Measurements from ENCODE around the gene VPS39.

VPS39 gene

DNA sequence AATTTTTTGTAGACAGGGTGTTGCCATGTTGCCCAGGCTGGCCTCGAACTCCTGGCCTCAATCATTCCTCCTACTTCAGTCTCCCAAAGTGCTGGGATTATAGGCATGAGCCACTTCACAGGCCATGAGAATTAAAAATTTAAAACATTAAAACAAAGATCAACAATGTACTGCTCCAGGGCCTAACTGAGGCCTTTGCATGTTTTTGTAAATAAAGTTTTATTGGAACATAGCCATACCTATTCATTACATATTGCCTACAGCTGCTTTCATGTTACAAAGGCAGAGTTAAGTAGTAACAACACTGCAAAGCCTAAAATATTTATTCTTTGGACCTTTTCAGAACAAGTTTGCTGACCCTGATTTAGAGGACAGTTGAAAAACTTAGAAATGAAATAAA is 9.6 kb downstream of the VPS39 start:
- DNase-seq (ENCODE audit: low read depth, low spot score): no peak

DNA sequence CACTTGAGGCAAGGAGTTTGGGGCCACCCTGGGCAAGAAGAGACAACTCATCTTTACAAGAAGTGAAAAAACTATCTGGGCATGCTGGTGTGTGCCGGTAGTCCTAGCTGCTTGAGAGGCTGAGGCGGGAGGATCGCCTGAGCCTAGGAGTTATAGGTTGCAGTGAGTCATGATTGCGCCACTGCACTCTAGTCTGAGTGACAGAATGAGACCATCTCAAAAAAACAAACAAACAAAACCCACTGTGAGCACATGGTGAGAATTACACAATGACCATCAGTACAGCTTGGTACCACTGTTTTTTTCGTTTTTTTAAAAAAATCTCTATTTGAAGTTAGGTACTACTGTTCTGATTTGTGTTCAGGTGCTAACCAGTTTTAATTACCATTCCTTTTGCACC is 13.6 kb downstream of the VPS39 start:
- no peak for DNase-seq (ENCODE audit: low read depth, low spot score)

DNA sequence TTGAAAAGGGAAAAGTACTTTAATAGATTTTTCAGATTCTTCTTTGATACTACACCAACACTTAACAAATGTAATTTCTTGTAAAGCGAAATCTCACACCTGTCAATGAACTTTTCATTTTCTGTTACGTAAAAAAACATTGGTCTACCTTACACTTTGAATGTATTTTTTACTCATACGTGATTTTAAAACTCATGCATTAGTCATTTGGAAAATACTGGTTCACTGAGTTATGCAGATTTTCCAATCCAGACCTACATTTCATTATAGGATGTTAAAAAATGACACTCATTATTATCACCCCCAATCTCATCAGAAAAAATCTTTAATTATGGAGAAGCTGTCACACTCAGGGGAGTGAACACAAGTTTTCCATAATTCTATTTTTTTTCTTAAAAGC is 14.7 kb downstream of the VPS39 start:
- DNase-seq (ENCODE audit: low read depth, low spot score): no peak

DNA sequence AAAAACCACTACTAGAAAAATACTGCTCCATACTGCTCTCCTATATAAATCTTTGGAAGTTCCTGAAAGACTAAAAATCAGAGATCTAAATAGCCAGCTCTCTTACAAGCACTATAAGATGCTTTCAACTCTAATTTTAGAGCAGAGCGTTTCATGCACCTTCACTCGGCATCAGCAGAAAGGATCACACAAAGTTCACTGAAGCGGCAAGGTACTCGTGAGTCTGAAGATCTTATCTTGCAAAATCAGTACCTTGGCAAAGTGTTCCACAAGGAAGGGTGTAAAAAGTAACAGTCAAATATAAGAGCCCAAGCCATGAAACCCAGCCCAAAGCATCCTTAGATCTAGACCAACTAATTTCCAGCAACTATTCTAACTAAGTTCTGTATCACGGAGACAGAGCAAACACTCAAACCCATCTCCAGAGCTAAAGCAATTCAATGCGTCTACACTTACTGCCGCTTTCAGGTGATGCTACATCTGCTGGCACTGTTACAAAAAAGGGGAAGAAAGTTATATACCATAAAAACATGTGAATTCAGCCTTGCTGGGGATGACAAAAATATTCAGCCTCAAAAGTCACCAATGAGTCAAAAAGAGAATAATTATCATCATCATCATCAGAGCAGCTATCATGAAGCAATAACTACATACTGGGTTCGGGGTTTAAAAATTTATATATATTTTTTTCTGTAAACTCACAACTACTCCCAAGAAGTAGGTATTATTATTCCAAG is 16.3 kb downstream of the VPS39 start:
- no peak for DNase-seq (ENCODE audit: low read depth, low spot score)

DNA sequence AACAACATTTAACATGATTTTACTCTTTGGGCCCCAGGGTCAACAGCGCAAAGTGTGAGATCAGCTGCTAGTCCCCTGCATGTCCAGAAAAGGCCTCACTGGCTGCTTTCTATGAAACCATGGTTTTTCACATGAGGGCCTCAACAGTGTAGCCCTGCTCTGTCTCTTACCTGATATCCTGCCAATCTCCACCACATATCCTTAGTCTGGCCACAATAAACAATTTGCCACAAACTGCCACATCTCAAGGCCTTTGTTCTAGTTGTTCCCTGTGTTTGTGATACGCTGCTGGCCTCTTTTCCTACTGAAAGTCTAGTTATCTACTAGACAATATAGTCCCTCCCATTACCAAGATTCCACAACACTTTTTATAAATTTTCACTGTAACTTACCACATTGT is 17.7 kb downstream of the VPS39 start:
- no peak for DNase-seq (ENCODE audit: low read depth, low spot score)

DNA sequence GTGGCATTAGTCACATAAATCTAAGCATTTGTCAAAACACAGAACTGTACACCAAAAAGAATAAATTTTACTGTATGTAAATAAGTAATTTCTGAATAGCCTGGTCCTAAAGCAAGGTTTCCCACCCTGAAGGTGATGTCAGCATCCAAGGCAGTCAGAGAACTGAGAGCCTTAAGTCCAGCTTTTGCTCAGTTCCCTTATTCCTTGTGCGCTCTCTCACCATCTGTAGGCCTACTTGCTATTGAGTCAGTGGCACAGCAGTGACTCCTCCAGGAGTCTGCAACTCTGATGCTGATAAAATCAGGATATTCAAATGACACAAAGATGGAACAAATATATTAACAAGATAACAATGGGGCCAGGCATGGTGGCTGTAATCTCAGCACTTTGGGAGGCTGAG is 22.3 kb downstream of the VPS39 start:
- DNase-seq (ENCODE audit: low read depth, low spot score): no peak

DNA sequence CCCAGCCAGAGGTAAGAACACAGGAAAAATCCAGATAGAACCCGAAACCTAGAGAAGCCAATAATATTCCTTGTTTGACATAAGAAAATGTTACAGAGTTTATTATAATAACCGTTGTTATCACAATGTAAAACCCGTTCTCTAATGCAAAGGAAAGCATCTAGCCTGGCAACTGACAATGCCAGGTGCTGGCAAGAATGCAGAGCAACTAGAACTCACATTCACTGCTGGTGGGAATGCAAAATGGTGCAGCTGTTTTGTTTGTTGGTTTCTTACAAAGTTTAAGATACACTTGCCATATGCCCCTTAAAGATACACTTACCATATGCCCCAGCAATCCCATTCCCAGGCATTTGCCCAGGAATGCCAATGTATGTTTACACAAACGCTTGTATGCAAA is 23.4 kb downstream of the VPS39 start:
- DNase-seq (ENCODE audit: low read depth, low spot score): no peak

DNA sequence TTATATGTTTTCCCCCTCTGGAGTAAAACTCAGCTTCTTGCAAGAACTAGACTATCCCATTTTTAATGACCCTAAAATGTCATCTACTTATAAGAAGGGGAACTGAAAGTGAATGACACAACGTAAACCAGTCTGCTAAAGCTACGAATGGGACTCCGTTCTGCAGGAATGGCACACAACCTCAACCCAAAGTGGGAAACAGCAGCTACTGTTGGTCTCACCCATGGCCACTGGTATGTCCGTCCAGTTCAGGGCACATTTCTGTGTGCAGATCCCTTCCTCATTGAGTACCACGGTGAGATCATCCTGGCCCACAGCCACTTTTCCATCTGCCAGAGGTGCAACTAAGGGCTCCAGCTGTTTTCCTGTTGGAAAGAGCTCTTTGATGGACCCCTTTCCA is 23.8 kb downstream of the VPS39 start:
- DNase-seq (ENCODE audit: low read depth, low spot score): no peak

DNA sequence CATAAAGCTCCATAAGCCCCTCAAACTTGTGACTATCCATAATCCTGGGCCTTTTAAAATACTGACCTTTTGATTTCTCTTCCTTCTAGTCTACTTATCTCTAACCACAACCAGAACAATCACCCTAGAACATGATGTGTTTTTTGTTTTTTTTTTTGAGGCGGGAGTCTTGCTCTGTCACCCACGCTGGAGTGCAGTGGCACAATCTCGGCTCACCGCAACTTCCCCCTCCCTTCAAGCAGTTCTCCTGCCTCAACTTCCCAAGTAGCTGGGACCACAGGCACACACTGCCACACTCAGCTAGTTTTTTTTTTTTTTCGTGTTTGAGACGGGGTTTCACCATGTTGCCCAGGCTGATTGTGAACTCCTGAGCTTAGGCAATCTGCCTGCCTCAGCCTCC is 25.1 kb downstream of the VPS39 start:
- no peak for DNase-seq (ENCODE audit: low read depth, low spot score)

DNA sequence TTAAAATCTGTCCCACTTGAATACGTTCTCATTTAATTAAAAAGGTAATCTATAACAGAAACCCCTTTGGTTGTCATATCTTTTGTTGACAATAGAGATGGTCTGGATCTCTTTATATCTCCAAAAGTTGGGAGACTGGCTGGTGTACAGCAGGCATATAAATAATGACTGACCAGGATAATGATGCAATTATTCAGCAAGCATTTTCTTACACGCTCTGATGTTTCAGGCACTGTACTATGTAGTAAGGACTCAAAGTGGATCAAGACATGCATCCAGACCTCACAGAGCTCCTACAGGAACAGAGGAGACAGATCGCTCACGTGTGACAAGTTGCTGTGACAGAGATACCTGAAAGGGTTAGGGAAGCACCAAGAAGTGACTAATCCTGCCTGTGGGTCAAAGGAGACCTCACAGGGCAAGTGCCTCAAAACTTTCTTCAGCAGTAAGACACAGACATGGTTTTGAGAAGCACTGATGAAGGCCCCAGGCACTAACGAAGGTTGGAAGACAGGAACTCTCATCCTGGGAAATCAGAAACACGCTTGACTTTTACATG is 25.7 kb downstream of the VPS39 start:
- DNase-seq (ENCODE audit: low read depth, low spot score): no peak

DNA sequence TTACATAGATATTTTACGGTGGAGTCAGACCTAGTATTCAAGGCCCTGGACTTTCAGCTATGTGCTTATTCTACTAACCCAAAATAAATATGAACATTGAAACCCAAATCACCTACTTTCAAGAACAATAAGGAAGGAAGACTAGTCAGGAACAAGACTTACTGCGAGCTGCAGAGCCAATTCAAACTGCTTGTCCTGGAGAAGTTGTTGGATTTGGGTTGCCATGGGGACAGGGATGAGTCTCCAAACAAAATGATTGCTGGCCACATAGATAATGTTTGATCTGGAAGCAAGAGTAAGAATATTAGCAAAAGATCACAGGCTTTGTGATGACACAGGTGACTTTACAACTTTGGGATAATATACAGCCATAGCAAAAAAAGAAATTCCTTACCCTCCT is 30.0 kb downstream of the VPS39 start:
- DNase-seq (ENCODE audit: low read depth, low spot score): no peak

DNA sequence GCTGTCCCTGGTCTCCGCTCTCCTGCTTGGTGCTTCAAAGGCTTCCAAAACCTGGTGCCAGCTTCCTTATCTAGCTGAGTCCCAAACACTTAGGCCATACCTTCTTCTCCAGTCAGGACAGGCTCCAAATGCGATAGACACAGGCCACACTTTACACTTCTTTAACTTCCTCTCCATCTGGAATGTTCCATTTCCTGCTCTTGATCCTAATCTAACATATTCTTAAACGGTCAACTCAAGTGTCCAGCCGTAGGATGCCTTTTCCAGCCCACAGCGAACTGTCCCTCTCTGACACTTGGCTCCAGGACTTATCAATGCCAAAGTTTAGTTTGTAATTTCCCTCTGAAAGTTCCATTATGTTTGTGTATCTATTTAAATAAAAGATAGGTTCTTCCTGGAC is 32.4 kb downstream of the VPS39 start:
- DNase-seq (ENCODE audit: low read depth, low spot score): no peak

DNA sequence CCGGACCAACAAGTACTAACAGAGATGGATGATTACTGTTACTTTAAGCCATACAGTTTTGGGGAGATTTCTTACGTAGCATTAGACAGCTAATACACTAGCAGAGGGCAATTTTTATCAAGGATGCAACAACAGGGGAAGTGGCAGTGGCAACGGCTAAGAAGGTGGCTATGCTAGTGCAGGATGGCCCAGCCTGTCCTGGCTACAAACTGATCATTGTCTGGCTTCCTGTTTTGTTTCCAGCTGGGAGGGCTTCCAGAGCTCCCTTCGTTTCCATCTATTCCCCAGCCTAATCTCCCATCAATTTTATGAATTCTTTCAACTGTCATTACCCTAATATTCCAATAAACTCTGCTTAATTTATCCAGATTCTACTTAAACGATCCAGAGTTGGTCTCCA is 35.6 kb downstream of the VPS39 start:
- no peak for DNase-seq (ENCODE audit: low read depth, low spot score)

DNA sequence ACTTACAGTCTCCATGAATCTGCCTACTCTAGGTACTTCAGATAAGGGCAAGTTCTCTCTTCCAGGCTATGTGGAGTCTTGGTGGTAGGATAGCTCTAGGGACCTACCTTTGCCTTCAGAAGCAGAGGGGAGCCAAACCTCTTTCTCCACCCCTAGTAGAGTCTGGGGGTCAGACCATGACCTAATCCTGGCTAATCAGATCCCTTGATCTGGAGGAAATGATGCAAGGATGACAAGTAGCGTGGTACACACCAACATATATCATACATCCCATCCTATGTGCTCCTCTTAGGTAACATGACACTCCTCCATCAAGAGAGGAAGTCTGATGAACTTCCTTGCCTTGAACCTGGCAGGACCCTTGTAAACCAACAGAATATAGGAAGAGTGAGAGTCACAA is 36.3 kb downstream of the VPS39 start:
- DNase-seq (ENCODE audit: low read depth, low spot score): no peak

DNA sequence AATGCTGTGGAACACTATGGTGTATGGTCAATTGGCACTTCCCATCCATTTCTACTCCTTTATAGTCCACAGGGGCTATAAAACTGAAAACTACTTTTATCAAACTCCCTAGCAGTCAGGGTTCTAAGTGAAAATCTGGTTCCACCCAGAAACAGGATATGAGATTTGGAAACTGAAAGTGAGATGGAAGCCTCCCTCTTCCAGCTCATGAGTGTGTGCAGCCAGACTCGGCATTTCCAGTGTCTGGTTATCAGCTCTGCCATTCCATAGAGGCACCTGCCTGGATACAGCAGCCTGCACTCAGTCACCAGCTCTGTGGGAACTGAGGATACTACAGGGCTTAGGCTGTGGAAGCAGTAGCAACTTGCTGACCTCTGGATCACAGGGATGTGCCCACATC is 37.0 kb downstream of the VPS39 start:
- no peak for DNase-seq (ENCODE audit: low read depth, low spot score)

DNA sequence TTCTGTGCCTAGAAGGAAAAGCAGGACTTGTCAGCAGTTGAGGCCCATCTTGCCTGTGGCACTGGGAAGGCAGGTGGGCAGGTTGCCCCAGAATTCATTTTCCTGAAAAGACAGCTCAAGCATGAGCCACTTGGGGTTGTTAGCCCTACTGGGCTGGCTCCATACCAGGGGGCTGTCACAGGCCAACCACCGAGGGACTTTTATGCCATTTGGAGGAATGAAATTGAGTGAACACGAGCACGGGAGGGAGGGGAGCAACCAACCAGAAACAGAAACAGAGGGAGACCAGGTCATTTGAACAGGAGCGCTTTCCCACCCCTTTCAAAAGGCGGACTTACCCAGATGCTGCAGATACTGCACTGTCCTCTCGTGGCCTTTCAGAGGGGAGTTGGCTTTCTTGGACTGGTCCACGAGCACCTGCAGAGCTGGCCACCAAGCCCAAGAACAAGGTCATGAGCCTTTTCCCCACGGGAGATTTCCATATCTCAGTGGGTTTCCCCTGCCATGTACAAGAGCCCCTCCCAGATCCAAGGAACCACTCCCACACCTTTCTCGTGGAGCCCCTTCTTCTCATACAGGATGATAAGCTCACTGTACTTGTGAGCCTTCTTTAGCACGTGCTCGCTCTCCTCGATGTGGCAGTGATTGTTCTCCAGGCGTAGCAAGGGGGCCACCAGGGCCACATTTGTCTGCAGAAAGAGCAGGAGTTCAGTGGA is 41.7 kb downstream of the VPS39 start:
- DNase-seq (ENCODE audit: low read depth, low spot score): no peak

DNA sequence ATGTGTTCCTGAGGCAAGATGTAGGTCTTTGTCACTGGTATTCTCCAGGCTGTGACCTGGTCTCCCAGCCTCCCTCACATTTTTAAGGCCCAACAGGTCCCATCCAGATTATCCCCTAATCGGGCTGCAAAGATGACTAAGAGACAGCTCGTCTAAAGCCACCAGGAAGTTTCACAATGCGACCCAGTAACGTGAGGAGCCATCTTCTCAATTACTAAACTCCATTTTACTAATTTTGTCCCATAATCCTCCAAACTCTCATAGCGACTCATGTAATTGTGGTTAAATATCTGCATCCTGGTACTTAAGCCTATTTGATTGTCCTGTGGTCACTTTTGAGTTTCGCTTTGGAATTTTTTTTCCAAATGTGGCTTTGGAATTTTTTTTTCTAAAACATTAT is 43.0 kb downstream of the VPS39 start:
- DNase-seq (ENCODE audit: low read depth, low spot score): no peak

DNA sequence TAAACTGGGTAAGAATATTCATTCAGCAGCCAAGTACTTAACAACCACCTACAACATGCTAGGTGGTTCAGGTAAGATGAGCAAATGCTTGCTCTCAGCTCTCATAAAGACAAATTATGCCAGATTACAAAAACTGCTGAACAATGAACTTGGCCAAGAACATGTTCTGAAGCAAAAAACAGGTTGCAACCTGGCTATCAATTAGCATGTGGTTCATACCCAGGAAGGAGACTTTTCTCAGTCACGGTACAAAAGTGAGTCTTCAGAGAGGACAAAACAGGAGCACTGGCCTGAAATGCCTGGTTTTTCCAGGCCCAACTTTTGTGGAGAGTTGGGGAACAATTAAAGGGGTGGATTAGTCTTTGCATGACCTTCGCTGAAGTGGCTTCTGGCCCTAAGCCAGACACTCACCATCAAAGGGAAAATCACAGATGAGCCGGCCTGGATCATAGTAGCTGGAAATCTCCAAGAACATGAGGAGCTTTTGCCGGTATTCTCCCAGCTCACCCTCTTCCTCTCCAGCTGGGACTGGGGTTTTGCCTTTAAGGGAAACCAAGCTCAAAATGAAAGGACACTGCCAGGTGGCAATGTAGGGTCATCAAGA is 44.1 kb downstream of the VPS39 start:
- no peak for DNase-seq (ENCODE audit: low read depth, low spot score)

DNA sequence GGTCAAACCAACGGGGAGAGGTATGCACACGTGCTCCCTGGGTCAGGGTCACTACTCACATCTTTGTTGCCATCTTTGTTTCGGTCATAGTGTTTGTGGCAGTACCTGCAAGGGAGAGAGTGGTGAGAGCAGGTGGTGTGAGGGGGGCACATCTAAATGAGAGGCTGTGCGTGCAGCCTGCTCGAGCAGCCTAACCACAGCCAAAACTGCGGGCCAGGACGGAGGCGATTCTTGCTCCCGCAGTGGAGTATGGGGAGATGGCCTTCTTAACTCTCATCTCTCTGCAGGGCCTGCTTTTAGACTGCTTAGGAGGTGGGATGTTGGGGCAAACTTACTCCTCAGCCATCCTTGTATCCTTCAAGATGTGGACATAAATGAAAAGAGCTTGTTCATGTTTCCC is 44.8 kb downstream of the VPS39 start:
- no peak for DNase-seq (ENCODE audit: low read depth, low spot score)

DNA sequence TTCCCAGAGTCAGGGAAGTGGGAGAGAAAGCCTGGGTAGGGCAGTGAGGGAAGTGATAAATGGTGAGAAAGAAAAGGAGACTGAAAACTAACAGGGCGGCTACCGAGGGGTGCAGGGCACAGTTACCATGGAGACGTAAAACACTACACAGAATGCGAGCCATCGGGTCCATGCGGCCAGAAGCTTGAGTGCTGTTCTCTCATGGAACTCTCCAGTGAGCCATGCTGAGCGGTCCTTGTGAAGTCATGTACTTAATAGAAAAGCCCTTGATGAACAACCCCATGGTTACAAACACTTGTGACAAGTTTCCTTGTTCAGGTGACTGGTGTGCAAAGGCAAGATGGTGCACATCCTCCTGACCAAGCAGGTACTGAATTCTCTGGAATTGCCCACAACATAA is 48.0 kb downstream of the VPS39 start:
- no peak for DNase-seq (ENCODE audit: low read depth, low spot score)

DNA sequence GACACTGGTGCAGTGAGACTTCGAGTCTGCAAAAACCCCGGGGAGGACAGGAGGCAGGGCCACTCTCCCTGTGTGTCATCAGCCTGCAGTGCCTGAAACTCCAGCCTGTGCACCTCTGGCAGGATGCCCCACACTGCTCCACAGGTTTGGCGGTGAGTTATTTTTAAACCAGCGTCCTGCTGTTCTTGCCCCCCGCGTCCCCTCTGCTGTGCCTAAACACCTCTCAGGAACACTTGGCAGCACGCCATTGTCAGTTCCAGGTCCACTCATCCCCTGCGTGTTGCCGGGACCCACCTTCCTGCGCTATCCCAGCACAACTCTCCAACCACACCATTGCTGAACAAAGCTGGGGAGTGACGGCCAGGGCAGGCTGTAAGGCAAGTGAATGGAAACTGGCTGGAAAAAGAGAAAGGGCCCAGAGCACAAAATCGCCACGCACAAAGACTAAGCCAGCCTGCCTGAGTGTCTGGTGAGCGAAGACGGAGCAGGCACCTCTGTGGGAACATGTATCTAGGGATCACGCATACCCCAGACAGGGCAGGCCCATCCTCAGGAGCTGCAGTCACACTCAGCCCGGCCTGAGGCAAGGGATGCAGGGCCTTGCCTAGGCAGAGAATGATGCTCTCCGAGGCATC is 48.6 kb downstream of the VPS39 start:
- no peak for DNase-seq (ENCODE audit: low read depth, low spot score)

DNA sequence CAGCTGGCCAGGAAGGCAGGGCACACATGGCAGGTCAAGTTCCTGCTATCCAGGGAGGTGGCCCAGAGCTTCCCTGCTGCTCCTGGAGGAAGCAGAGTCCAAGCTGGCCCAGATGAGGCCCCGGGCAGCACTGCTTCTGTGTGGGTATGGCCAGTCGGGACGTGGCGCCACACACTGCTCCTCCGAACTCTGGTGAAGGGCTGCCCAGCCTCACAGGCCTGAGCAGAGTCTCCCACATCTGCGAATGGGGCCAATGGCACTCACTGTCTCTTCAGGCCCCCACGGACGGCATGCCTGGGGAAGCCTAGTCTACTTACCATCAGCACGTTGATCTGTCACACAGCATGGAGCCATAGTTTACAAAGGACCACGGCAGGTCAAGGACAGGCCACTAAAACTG is 49.2 kb downstream of the VPS39 start:
- no peak for DNase-seq (ENCODE audit: low read depth, low spot score)

All from activated naive CD8-positive, alpha-beta T cell treated with anti-CD3 and anti-CD28 coated beads, Interleukin-2, amount 50 U/mL, for 16 hours (primary cell).